Measurements from ENCODE around the gene KCTD5.
"Not testable (repeated sequence)": the region's sequence is repeated elsewhere in the genome, so short reads cannot be mapped to it uniquely, and the experiment has no call there.

KCTD5 gene

GRCh38 chr16:2673066-2673999 is 9.0 kb upstream of the KCTD5 start:
- peak; percentile 98 for DNase-seq

GRCh38 chr16:2675021-2675420 is 7.3 kb upstream of the KCTD5 start:
- no peak for DNase-seq

- no peak for DNase-seq
These were observed 6.6 kb upstream of the KCTD5 start for GRCh38 chr16:2675714-2676113.

GRCh38 chr16:2676937-2677336 is 5.4 kb upstream of the KCTD5 start:
- DNase-seq = not testable (repeated sequence)

GRCh38 chr16:2678206-2678965 is 3.9 kb upstream of the KCTD5 start:
- not testable (repeated sequence) for DNase-seq

GRCh38 chr16:2679902-2680301 is 2.4 kb upstream of the KCTD5 start:
- peak; percentile 54 for DNase-seq

GRCh38 chr16:2680360-2680759 is 2.0 kb upstream of the KCTD5 start:
- DNase-seq = not testable (repeated sequence)

GRCh38 chr16:2683041-2683440 is 718 bp downstream of the KCTD5 start:
- not testable (repeated sequence) for DNase-seq

GRCh38 chr16:2686075-2686474 is 3.8 kb downstream of the KCTD5 start:
- DNase-seq = not testable (repeated sequence)

- DNase-seq = peak; percentile 94
These were observed 4.7 kb downstream of the KCTD5 start for GRCh38 chr16:2686912-2687507.

- no peak for DNase-seq
These were observed 5.4 kb downstream of the KCTD5 start for GRCh38 chr16:2687531-2688308.

GRCh38 chr16:2689422-2689821 is 7.1 kb downstream of the KCTD5 start:
- not testable (repeated sequence) for DNase-seq

GRCh38 chr16:2689968-2690801 is 7.9 kb downstream of the KCTD5 start:
- peak; percentile 56 for DNase-seq

- DNase-seq = no peak
These were observed 8.5 kb downstream of the KCTD5 start for GRCh38 chr16:2690852-2691251.

- DNase-seq = no peak
These were observed 9.3 kb downstream of the KCTD5 start for GRCh38 chr16:2691491-2692248.

GRCh38 chr16:2692251-2692947 is 10.1 kb downstream of the KCTD5 start:
- no peak for DNase-seq

- DNase-seq = peak; percentile 50
These were observed 10.8 kb downstream of the KCTD5 start for GRCh38 chr16:2692948-2693651.

- DNase-seq = not testable (repeated sequence)
These were observed 14.4 kb downstream of the KCTD5 start for GRCh38 chr16:2696601-2697250.

- DNase-seq = no peak
These were observed 15.2 kb downstream of the KCTD5 start for GRCh38 chr16:2697401-2697948.
